MM.1S (cell line): ENCODE results near the gene C22orf42.

Source experiments
- EZH2 ChIP-seq: fragments of 300-600 bp; sonication (generic); optimal IDR thresholded peaks from 2 replicates; pipeline ENCODE3; 2017; ENCODE audit warnings: low read depth, mild to moderate bottlenecking, antibody characterized with exemption, low read length, mixed read lengths
- EZH2phosphoT487 ChIP-seq: fragments of 300-600 bp; sonication (generic); IDR thresholded peaks from 2 replicates; pipeline ENCODE4 v1.6.1; 2018; ENCODE audit warnings: antibody characterized with exemption, low read length
- TF ChIP-seq, protein P1 (sequence below): fragments of 300-600 bp; sonication (generic); IDR thresholded peaks from 2 replicates; pipeline ENCODE4 v1.5.1; 2016; ENCODE audit warnings: antibody characterized with exemption, low read length, mixed read lengths

GRCh38 chr22:32206774-32207758 is 48.0 kb upstream of the C22orf42 start:
- TF ChIP-seq, protein P1, sequence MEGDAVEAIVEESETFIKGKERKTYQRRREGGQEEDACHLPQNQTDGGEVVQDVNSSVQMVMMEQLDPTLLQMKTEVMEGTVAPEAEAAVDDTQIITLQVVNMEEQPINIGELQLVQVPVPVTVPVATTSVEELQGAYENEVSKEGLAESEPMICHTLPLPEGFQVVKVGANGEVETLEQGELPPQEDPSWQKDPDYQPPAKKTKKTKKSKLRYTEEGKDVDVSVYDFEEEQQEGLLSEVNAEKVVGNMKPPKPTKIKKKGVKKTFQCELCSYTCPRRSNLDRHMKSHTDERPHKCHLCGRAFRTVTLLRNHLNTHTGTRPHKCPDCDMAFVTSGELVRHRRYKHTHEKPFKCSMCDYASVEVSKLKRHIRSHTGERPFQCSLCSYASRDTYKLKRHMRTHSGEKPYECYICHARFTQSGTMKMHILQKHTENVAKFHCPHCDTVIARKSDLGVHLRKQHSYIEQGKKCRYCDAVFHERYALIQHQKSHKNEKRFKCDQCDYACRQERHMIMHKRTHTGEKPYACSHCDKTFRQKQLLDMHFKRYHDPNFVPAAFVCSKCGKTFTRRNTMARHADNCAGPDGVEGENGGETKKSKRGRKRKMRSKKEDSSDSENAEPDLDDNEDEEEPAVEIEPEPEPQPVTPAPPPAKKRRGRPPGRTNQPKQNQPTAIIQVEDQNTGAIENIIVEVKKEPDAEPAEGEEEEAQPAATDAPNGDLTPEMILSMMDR: peak; percentile 68
- TF ChIP-seq EZH2phosphoT487: no peak
- TF ChIP-seq EZH2: no peak
